ENCODE measurements around the gene IFNL1. TPM values are rescaled to one million over a fixed set of nuclear protein-coding genes. Genes with fewer than 3 reads are reported as not detected.

The IFNL1 gene
- total RNA-seq, 1 donor from 2014 or later = not detected

DNA sequence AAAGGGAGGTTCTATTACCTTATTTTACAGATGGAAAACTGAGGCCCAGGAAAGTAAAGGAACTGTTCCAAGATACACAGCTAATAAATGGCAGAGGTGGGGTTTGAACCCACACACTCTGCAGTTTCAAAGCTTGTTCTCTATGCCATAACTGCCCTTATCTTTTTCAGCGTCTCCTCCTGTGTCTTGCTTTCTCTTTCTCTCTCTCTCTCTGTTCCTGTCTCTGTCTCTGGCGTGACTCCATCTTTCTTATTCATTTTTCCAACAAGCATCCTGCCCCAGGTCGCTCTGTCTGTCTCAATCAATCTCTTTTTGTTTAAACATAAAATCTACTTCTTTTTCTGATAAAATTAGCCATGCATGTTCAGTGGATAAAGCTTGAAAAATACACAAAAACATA lies 44.4 kb upstream of the IFNL1 start:
- no peak overlapping the region for H3K27ac Mint-ChIP-seq
- no peak for TF ChIP-seq CTCF (IDR thresholded peaks at IDR 0.05; ENCODE audit: unreplicated experiment)
- H3K9me3 Mint-ChIP-seq (ENCODE audit: low read depth) = no peaks in the 10 kb centered on the region
- peaks cover 70% of the 10 kb centered on the region for H3K27me3 Mint-ChIP-seq
- no peak overlapping the region for H3K4me3 Mint-ChIP-seq (ENCODE audit: low read depth)
- H3K36me3 Mint-ChIP-seq (ENCODE audit: insufficient read depth) = no peaks in the 10 kb centered on the region
- no peaks in the 10 kb centered on the region for H3K4me1 Mint-ChIP-seq (ENCODE audit: low read depth)
- no peak for DNase-seq (ENCODE audit: low spot score, unreplicated experiment)

GRCh38 chr19:39252458-39252857 lies 43.7 kb upstream of the IFNL1 start:
- Mint-ChIP-seq H3K36me3 (ENCODE audit: insufficient read depth) (no peaks in the 10 kb centered on the region), H3K4me1 (ENCODE audit: low read depth) (no peaks in the 10 kb centered on the region), H3K27me3 (peaks cover 63% of the 10 kb centered on the region), H3K4me3 (ENCODE audit: low read depth) (no peak overlapping the region), H3K9me3 (ENCODE audit: low read depth) (no peaks in the 10 kb centered on the region), H3K27ac (no peak overlapping the region)
- DNase-seq (ENCODE audit: low spot score, unreplicated experiment) = no peak
- TF ChIP-seq CTCF (IDR thresholded peaks at IDR 0.05; ENCODE audit: unreplicated experiment) = no peak

DNA sequence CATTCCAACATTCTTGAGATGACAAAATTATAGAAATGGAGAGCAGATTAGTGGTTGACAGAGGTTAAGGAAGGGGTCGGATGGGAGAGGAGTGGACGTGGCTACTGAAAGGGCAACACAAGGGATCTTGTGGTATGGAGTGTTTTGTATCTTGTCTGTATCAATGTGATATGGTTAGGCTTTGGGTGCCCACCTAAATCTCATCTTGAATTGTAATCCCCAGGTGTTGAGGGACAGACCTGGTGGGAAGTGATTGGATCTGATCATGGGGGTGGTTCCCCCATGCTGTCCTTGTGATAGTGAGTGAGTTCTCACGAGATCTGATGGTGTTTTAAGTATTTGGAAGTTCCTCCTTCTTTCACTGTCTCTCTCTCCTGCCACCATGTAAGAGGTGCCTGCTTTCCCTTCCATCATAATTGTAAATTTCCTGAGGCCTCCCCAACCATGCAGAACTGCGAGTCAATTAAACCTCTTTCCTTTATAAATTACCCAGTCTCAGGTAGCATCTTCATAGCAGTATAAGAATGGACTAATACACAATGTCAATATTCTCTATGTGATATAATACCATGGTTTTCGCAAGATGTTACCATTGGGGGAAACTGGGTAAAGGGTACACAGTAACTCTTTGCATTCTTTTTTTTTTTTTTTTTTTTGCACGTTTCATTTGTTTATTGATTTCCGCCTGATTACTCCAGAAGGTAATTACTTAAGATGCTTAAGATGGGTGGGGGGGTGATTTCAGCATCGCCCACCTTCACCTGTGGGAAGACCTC lies 42.6 kb upstream of the IFNL1 start:
- no peak for TF ChIP-seq CTCF (IDR thresholded peaks at IDR 0.05; ENCODE audit: unreplicated experiment)
- Mint-ChIP-seq H3K9me3 (ENCODE audit: low read depth) (no peaks in the 10 kb centered on the region), H3K4me1 (ENCODE audit: low read depth) (no peaks in the 10 kb centered on the region), H3K27ac (no peak overlapping the region), H3K27me3 (peaks cover 56% of the 10 kb centered on the region), H3K4me3 (ENCODE audit: low read depth) (no peak overlapping the region), H3K36me3 (ENCODE audit: insufficient read depth) (no peaks in the 10 kb centered on the region)
- no peak for DNase-seq (ENCODE audit: low spot score, unreplicated experiment)

DNA sequence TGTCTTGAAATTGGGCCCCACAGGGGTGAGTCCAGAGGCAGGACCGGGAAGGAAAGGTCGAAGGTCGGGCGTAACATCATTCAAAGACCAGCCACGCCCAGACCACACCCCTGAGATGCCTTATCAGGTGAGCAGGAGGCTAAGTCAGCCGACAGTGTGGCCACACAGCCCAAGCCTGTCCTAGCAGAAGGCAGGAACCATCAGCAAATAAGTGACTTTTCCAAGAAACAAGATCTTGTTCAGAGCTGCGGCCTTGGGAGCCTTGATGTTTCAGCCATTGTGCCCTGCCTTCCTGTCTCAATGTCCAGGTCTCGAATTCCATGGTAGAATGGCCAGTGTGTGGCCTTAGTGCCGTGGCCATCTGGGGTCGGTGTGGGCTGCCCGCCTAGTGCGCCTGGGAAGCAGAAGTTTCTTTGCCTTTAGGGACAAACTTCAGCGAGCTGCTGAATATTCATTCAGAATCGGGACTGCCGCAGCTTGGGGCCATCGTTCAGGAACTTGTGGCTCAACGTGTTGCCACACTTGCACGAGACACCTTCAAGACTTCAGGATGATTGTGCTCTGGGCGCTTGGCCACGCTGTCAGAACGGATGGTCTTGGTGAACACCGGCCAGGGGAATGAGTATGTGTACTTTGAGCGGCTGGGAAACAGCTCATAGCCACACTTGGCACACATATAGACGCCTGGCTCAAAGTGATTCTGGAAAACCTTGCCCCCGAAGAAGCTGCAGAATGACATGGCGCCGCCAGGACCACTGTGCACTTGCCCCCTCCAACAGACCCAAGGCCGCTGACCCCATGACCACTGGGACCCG lies 41.5 kb upstream of the IFNL1 start:
- H3K9me3 Mint-ChIP-seq (ENCODE audit: low read depth) = no peaks in the 10 kb centered on the region
- H3K27ac Mint-ChIP-seq = no peak overlapping the region
- H3K36me3 Mint-ChIP-seq (ENCODE audit: insufficient read depth) = no peaks in the 10 kb centered on the region
- no peak for TF ChIP-seq CTCF (IDR thresholded peaks at IDR 0.05; ENCODE audit: unreplicated experiment)
- DNase-seq (ENCODE audit: low spot score, unreplicated experiment) = no peak
- H3K4me1 Mint-ChIP-seq (ENCODE audit: low read depth) = no peaks in the 10 kb centered on the region
- peaks cover 49% of the 10 kb centered on the region for H3K27me3 Mint-ChIP-seq
- H3K4me3 Mint-ChIP-seq (ENCODE audit: low read depth) = no peak overlapping the region

DNA sequence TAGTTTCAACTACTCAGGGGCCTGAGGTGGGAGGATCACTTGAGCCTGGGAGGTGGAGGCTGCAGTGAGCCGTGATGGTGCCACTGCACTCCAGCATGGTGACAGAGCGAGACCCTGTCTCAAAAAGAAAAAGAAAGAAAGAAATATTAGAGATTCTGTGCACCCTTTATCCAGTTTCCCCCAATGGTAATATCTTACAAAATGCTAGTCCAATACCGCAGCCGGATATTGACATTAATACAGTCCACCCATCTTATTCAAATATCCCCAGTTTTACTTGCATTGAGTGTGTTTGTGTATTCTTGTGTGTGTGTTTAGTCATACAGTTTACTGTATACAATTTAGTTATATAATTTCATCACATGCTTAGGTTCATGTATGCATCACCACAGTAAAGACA lies 39.0 kb upstream of the IFNL1 start:
- H3K9me3 Mint-ChIP-seq (ENCODE audit: low read depth) = no peaks in the 10 kb centered on the region
- H3K27ac Mint-ChIP-seq = no peak overlapping the region
- peaks cover under 1% of the 10 kb centered on the region for H3K4me1 Mint-ChIP-seq (ENCODE audit: low read depth)
- DNase-seq (ENCODE audit: low spot score, unreplicated experiment) = no peak
- peaks cover 45% of the 10 kb centered on the region for H3K27me3 Mint-ChIP-seq
- TF ChIP-seq CTCF (IDR thresholded peaks at IDR 0.05; ENCODE audit: unreplicated experiment) = no peak
- no peaks in the 10 kb centered on the region for H3K36me3 Mint-ChIP-seq (ENCODE audit: insufficient read depth)
- no peak overlapping the region for H3K4me3 Mint-ChIP-seq (ENCODE audit: low read depth)
